Right kidney (tissue), 1 donor: ENCODE measurements around the gene ZFYVE9.
"Not testable (repeated sequence)": the region's sequence is repeated elsewhere in the genome, so short reads cannot be mapped to it uniquely, and the experiment has no call there.

Experiments
- DNase-seq: peaks from one replicate; pipeline ENCODE4 v3.0.0-alpha.2; 2016

Gene ZFYVE9

DNA sequence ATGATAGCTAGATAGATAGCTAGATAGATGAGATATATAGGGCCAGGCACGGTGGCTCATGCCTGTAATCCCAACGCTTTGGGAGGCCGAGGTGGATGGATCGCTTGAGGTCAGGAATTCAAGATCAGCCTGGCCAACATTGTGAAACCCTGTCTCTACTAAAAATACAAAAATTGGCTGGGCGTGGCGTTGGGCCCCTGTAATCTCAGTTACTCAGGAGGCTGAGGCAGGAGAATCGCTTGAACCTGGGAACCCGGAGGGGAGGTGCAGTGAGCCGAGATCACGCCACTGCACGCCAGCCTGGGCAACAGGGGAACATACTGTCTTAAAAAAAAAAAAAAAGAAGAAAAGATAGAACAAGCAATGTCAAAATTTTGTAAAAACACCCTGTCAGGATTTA is 8.6 kb downstream of the ZFYVE9 start:
- not testable (repeated sequence) for DNase-seq

DNA sequence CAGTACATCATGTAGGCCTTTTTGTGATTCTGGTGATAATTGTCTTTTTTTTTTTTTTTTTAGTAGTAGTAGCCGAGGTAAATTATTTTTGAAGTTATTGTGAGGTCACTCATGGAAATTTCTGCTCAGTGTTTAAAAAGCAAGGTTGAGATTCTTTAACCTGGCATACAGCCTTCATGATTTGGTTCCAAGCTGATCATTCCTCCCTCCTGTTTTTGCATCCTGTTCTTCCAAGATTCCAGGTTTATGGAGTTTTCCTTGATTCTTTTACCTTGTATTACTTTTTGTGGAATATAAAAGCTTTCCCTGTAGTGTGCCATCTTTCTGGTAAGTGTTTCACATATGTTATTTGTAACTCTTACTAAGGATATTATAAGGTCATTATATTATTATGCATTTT is 9.1 kb downstream of the ZFYVE9 start:
- DNase-seq: no peak

DNA sequence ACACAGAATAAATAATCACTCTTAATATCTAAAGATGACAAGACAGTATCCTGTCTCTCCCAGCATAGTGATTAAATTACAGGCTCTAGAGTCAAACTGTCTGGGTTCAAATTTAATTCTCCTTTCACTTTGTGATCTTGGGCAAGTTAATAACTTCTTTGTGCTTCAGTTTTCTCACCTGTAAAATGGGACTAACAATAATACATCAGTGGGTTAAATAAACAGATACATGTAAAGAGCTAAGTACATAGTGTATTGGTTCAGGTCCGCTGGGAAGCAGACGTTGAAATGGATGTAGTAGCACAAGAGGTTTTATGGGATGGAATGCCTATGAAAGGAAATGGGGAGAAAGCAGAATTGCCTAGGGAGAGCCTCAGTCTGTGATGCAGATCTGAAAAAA is 10.7 kb downstream of the ZFYVE9 start:
- DNase-seq: no peak

DNA sequence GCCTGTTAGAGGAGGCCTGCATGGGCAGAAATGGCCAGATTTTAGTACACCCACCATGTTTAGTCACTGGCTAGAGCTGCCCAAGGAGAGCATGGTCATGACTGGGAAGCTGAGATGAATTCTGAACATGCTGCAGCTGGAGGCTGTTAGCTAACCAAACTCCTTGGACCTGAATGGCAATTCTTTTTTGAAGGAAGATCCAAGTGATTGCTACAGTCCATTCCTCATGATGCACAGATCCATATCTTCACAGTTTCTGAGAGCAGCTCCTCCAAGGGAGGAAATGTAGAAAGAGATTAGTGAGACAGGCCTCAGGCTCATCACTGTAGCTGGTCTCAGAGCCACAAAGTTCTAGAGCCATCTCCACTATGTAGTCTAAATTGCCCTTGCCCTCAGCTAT is 11.1 kb downstream of the ZFYVE9 start:
- no peak for DNase-seq

DNA sequence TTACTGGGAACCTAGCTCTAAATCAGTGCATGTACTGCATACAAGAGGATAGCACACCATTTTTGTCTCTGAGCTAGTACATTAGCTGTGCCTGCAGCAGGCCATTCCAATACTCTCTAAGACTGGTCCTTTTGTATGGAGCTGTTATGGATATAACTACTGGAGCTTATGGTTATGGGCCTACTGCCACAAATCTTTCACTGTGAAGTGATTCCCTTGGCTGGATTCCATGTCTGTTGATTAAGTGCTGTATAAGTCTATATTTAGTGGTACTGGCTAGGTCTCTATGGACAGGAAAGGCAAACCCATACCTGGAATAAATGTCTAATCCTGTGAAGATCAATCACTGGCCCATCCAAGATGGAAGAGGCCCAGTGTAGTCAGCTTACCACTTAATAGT is 12.0 kb downstream of the ZFYVE9 start:
- no peak for DNase-seq

DNA sequence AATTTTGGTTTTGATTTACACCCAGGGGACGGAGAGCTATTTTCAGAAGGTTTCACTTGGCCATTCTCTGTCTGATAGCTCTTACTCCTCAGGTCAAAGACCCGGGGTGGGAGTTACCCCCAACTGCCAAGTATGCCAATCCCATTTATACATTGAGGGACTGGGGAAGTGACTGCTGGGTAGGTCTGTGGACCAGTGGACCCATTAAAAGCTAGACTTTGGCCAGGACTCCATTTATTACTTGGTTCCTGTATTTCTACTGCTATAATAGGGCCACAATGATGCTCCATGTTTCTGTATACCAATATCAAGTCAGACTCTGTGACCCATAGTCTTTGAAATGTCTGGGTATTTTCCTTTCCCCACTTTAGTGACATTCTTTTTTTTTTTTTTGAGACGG is 14.6 kb downstream of the ZFYVE9 start:
- DNase-seq: no peak

DNA sequence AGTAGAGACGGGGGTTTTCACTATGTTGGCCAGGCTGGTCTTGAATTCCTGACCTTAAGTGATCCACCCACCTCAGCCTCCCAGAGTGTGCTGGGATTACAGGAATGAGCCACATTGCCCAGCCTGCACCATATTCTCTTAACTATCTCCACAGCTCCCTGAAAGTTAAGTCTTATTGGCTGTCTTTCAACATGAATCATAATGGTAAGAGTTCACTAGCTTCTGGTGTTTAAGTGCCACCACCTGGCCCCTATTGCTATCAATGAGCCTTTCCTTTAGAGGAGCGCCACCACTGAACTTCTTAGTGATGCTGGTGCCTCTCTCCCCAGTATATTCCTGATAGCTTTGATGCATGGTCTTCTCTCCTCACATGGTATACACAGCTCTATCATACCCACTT is 15.7 kb downstream of the ZFYVE9 start:
- DNase-seq: no peak

DNA sequence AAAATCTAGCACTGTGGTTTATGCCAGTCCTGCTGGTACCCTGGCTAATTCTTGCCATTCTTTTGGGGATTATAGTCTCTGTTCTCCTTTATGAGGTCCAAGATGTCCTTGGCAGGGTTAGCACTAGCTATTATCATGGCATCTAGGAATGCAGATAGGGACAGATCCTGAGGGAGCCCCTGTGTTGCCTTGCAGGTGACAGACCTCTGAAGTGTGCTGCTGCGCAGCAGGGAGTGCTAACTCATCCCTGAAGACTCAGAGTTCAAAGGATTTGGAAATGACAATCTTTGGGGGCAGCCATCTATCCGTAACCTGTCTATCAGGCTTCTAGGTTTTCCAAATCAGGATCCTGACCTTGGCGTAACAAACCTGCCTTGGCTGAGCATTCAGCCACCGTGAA is 16.3 kb downstream of the ZFYVE9 start:
- DNase-seq: no peak

DNA sequence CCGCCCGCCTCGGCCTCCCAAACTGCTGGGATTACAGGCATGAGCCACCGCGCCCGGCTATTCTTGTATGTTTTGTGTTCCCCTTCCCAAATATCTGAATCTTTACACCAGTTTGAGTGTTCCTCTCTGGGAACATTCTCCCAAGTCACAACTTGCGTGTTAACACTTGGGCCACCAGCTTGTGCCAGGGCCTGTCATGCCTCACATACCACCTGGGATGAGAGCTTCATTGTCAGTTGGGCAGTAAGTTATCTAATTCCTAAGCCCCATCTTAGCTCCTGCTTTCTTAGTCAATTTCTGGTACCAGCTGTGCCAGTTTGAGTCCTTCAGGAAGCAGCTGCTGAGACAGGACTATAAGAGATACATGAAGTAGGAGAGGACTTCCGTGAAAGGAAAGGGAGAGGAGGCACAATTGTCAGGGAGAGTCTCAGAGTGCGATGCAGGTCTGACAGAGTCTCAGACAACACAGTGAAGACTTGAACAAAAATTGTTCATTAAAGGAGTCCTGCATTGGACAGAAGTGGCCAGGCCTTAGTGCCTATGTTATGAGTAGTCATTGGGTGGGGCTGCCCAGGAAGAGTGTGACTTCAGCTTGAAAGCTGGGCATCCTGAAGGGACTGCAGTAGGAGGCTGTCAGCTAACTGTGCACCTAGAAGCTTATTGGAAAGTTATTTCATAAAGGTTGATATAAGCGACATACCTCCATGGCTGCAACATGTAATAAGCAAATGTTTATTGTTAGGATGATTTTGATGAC is 17.3 kb downstream of the ZFYVE9 start:
- no peak for DNase-seq

DNA sequence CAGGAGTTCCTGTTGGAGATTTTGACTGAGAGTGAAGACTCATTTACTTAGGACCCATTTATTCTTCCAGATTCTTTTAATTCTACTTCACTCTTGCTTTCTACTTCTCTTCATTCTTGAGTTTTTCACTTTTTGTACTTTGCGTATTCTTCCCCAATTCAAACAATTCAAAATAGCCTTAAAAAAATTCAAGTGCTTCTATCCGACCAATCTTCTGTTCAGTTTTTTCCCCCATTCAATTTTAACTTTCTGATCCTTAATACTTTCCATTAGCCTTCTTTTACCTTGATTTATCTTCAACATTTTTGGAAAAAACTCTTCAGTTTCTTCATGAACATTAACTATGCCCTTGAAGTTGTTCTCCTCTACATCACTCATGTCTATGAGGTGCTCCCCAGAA is 21.1 kb downstream of the ZFYVE9 start:
- DNase-seq: no peak

DNA sequence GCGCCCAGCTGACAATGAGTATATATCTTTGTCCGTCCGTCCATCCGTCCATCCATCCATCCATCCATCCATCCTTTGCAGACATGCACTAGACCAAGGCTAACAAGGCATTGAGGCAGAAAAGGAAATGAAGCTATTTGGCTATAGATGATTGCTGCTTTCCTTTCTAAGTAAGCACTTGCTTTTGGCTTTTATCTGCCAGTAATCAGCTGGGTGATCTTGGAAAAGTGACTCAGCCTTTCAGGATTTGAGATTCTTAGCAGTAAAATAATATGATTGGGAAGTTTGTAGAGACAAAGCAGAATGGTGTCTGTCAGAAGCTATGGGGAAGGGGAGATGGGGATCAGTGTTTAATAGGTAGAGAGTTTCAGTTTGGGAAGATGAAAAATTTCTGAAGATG is 22.7 kb downstream of the ZFYVE9 start:
- DNase-seq: no peak

DNA sequence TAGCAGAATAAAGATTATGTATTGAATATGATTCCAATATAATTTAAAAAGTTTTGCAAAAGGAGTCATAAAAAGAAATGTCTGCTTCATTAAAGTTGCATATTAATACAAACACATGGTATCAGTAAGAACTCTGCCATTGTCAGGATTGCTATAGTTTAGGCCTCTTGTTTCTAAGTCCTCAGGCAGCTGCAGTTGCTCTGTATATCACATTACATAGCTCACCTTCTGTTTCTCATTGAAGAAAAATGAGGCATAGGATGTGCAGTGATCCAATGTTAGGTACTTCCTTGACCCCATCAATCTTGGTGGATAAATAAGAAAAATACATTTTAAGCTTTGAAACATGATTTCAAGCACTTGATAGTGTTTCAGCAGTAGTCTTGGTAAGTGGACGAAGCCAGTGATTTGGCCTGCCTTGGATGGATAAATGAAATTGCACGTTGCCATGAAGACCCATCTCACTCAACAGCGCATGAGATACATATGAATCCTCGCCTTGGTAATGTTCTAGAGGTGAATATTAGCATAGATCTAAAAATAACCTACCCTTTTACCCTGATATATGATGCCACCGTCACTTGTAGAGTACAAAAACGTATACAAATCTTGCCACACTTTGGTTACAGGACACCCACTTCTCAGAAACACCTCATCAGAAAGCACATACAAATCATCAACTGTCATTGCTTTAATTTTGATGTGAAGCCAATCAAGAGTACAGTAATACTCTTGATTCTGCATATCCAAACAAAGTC is 25.3 kb downstream of the ZFYVE9 start:
- no peak for DNase-seq

DNA sequence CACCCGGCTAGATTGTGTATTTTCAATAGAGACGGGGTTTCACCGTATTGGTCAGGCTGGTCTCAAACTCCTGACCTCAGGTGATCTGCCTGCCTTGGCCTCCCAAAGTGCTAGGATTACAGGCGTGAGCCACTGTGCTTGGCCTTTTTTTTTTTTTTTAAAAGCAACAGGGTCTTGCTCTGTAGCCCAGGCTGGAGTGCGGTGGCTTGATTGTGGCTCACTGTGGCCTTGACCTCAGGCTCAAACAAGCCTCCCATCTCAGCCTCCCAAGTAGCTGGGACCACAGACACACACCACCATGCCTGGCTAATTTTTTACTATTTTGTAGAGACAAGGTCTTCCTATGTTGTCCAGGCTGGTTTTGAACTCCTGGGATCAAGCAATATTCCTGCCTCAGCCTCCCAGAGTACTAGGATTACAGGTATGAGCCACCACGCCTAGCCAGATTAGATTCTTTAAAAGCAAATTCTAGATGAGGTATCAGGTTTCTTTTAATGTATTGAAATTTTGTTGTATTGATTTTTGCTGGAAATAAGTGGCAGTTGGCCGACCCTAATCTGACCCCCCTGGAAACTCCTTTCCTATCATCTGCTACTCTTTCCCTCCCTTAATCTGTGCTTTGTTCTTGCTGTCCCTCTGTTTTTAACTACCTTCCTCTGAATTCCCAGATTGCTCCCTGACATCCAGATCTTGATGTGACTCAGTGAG is 26.6 kb downstream of the ZFYVE9 start:
- no peak for DNase-seq

DNA sequence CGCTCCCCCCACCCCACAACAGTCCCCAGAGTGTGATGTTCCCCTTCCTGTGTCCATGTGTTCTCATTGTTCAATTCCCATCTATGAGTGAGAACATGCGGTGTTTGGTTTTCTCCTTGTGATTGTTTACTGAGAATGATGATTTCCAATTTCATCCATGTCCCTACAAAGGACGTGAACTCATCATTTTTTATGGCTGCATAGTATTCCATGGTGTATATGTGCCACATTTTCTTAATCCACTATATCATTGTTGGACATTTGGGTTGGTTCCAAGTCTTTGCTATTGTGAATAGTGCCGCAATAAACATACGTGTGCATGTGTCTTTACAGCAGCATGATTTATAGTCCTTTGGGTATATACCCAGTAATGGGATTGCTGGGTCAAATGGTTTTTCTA is 29.3 kb downstream of the ZFYVE9 start:
- not testable (repeated sequence) for DNase-seq

DNA sequence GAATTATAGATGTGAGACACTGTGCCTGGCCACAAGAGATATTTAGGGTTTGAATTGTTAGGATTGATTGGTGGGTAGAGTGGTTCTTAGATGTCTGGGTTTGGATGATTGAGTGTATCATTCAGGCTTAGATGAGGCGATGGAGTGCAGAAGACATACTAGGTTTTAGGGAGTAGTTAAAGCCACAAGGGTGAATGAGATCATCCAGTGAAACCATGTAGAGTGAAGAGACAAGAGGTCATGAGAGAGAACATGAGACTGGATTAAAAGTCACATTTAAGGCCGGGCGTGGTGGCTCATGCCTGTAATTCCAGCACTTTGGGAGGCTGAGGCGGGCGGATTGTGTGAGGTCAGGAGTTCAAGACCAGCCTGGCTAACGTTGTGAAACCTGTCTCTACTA is 37.2 kb downstream of the ZFYVE9 start:
- no peak for DNase-seq

DNA sequence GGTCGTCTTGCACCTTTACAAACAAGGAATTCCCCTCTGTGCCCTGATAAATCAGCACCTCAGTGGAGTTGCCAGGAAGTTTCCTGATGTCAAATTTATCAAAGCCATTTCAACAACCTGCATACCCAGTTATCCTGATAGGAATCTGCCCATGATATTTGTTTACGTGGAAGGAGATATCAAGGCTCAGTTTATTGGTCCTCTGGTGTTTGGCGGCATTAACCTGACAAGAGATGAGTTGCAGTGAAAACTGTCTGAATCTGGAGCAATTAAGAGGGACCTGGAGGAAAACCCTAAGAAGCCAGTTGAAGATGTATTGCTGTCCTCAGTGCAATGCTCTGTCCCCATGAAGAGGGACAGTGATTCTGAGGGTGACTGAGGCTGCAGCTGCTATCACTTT is 38.3 kb downstream of the ZFYVE9 start:
- DNase-seq: no peak

DNA sequence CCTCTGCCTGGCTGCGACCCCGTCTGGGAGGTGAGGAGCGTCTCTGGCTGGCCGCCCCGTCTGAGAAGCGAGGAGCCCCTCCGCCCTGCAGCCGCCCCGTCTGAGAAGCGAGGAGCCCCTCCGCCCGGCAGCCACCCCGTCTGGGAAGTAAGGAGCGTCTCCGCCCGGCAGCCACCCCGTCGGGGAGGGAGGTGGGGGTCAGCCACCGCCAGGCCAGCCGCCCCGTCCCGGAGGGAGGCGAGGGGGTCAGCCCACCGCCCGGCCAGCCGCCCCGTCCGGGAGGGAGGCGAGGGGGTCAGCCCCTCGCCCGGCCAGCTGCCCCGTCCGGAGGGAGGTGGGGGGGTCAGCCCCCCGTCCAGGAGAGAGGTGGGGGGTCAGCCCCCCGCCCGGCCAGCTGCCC is 39.9 kb downstream of the ZFYVE9 start:
- DNase-seq: not testable (repeated sequence)

DNA sequence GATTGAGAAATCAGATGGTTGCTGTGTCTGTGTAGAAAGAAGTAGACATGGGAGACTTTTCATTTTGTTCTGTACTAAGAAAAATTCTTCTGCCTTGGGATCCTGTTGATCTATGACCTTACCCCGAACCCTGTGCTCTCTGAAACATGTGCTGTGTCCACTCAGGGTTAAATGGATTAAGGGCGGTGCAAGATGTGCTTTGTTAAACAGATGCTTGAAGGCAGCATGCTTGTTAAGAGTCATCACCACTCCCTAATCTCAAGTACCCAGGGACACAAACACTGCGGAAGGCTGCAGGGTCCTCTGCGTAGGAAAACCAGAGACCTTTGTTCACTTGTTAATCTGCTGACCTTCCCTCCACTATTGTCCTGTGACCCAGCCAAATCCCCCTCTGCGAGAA is 40.4 kb downstream of the ZFYVE9 start:
- not testable (repeated sequence) for DNase-seq

DNA sequence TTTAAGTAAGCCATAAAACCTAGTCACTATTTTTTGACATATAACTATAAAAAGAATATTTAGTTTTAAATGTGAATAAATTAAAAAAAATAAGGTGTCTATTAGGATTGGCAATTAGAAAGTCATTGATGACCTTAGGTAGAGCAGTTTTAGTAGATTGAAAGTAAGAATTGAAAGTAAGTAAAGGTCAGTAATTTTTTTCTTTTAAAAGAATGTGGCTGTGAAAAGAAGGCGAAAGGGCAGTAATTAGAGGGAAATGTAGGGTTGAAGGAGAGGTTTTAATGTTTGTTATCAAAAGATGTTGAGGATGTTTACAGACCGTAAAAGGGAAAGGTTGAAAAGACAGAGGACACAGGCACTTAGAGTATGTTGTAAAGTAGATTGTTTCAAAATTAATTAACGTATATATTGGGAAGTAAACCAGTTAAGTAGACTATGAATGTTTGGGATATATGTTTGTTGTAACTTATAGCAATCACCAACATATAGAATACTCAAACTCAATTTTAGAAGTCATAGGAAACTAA is 41.0 kb downstream of the ZFYVE9 start:
- DNase-seq: no peak

DNA sequence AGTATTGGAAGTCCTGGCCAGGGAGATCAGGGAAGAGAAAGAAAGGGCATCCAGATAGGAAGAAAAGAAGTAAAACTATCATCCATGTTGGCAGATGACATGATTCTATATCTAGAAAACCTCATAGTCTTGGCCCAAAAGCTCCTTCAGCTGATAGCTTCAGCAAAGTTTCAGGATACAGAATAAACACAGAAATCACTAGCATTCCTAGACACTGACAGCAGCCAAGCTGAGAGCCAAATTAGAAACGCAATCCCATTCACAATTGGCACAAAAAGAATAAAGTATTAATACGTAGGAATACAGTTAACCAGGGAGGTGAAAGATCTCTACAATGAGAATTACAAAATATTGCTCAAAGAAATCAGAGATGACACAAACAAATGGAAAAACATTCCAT is 44.6 kb downstream of the ZFYVE9 start:
- no peak for DNase-seq

DNA sequence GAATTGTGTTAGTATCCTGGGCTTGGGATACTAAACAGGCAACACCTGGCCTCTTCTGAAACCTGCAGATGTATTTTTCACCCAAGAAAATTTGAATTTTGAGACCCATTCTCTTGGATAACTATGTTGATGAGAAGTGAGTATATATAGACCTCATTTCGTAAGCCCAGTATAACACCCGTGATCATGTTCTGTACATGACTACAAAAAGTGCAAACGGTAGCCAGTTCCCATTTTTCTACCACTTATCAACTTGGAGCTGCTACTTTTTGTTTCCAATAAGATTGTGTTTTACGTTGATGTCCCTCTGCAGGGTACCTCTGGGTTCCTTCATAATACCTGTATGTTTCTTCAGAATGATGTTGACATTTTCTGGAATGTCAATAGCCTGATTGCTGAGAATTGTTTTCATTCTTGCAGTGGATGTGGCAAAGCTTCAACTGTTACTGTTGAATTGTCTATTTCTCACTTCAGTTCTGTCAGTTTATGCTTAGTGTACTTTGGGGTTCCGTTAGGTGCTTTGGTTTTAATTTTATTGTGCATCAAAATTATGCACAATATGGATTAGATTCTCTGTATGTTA is 48.1 kb downstream of the ZFYVE9 start:
- no peak for DNase-seq

DNA sequence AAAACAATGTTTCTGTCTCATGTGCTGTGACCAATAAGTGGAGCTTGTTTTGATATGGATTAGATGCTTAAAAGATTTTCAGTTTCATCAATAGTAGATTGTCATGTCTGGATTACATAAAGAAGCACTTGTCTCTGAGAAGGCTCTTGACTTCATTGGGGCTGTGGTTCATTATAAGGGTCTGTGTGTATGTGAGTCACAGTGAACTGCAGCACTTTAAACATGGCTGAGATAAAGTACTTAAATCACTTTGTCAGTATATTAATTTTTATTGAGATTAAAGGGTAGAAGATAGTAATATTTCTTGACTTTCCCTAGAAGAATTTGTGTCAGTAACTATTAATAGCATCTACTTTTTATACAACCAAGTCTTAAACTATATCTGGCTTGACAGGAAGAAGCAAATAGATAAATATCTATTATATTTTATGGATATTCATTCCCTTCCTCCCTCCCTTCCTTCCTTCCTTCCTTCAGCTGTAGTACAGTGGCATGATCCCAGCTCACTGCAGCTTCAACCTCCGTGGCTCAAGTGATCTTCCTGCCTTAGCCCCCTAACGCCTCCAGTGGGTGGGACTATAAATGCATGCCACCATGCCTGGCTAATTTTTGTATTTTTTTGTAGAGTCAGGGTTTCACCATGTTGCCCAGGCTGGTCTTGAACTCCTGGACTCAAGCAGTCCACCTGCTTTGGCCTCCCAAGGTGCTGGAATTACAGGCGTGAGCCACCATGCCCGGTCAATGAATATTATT is 48.8 kb downstream of the ZFYVE9 start:
- no peak for DNase-seq
